ENCODE results near the gene SNW1. TPM values are rescaled to one million over a fixed set of nuclear protein-coding genes. Genes with fewer than 3 reads are reported as not detected.
A peak's percentile ranks its signal among the peaks of the same experiment; 100 is the strongest.

The SNW1 gene
- total RNA-seq, 1 experiment from 2014 or later, result 92.1 TPM

DNA sequence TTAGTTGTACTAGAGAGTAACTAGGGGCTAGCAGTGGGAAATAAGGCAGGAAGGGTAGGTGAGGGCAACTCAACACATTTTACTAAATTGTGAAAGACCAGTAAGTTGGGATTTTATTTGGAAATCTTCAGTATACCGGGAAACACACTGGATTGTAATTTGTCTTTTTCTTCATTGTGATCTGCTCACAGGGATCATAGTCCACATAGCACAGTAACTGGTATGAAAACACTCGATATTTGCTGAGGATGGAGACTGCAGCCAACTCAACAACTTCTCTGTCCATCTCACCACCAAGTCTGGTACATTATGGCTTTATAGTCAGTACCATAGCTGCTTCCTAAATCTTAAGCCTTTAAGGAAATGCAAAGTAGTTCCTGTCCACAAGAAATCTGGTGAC is 50.6 kb downstream of the SNW1 start (continued):
- TF ChIP-seq, protein P1, sequence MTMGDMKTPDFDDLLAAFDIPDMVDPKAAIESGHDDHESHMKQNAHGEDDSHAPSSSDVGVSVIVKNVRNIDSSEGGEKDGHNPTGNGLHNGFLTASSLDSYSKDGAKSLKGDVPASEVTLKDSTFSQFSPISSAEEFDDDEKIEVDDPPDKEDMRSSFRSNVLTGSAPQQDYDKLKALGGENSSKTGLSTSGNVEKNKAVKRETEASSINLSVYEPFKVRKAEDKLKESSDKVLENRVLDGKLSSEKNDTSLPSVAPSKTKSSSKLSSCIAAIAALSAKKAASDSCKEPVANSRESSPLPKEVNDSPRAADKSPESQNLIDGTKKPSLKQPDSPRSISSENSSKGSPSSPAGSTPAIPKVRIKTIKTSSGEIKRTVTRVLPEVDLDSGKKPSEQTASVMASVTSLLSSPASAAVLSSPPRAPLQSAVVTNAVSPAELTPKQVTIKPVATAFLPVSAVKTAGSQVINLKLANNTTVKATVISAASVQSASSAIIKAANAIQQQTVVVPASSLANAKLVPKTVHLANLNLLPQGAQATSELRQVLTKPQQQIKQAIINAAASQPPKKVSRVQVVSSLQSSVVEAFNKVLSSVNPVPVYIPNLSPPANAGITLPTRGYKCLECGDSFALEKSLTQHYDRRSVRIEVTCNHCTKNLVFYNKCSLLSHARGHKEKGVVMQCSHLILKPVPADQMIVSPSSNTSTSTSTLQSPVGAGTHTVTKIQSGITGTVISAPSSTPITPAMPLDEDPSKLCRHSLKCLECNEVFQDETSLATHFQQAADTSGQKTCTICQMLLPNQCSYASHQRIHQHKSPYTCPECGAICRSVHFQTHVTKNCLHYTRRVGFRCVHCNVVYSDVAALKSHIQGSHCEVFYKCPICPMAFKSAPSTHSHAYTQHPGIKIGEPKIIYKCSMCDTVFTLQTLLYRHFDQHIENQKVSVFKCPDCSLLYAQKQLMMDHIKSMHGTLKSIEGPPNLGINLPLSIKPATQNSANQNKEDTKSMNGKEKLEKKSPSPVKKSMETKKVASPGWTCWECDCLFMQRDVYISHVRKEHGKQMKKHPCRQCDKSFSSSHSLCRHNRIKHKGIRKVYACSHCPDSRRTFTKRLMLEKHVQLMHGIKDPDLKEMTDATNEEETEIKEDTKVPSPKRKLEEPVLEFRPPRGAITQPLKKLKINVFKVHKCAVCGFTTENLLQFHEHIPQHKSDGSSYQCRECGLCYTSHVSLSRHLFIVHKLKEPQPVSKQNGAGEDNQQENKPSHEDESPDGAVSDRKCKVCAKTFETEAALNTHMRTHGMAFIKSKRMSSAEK (CRISPR knock-in tag; IDR thresholded peaks at IDR 0.05; ENCODE audit: borderline replicate concordance), result no peak
- TF ChIP-seq, protein P2, sequence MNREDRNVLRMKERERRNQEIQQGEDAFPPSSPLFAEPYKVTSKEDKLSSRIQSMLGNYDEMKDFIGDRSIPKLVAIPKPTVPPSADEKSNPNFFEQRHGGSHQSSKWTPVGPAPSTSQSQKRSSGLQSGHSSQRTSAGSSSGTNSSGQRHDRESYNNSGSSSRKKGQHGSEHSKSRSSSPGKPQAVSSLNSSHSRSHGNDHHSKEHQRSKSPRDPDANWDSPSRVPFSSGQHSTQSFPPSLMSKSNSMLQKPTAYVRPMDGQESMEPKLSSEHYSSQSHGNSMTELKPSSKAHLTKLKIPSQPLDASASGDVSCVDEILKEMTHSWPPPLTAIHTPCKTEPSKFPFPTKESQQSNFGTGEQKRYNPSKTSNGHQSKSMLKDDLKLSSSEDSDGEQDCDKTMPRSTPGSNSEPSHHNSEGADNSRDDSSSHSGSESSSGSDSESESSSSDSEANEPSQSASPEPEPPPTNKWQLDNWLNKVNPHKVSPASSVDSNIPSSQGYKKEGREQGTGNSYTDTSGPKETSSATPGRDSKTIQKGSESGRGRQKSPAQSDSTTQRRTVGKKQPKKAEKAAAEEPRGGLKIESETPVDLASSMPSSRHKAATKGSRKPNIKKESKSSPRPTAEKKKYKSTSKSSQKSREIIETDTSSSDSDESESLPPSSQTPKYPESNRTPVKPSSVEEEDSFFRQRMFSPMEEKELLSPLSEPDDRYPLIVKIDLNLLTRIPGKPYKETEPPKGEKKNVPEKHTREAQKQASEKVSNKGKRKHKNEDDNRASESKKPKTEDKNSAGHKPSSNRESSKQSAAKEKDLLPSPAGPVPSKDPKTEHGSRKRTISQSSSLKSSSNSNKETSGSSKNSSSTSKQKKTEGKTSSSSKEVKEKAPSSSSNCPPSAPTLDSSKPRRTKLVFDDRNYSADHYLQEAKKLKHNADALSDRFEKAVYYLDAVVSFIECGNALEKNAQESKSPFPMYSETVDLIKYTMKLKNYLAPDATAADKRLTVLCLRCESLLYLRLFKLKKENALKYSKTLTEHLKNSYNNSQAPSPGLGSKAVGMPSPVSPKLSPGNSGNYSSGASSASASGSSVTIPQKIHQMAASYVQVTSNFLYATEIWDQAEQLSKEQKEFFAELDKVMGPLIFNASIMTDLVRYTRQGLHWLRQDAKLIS (CRISPR knock-in tag; IDR thresholded peaks at IDR 0.05; ENCODE audit: borderline replicate concordance), result no peak
- TF ChIP-seq NFE2L1 (CRISPR knock-in tag; IDR thresholded peaks at IDR 0.05) (no peak), TEAD1 (CRISPR knock-in tag; IDR thresholded peaks at IDR 0.05) (no peak), ZNF263 (CRISPR knock-in tag; IDR thresholded peaks at IDR 0.05; ENCODE audit: low read depth) (no peak), ELF4 (CRISPR knock-in tag; IDR thresholded peaks at IDR 0.05; ENCODE audit: low read depth) (no peak), ZNF121 (CRISPR knock-in tag; IDR thresholded peaks at IDR 0.05) (no peak)
- TF ChIP-seq, protein P3, sequence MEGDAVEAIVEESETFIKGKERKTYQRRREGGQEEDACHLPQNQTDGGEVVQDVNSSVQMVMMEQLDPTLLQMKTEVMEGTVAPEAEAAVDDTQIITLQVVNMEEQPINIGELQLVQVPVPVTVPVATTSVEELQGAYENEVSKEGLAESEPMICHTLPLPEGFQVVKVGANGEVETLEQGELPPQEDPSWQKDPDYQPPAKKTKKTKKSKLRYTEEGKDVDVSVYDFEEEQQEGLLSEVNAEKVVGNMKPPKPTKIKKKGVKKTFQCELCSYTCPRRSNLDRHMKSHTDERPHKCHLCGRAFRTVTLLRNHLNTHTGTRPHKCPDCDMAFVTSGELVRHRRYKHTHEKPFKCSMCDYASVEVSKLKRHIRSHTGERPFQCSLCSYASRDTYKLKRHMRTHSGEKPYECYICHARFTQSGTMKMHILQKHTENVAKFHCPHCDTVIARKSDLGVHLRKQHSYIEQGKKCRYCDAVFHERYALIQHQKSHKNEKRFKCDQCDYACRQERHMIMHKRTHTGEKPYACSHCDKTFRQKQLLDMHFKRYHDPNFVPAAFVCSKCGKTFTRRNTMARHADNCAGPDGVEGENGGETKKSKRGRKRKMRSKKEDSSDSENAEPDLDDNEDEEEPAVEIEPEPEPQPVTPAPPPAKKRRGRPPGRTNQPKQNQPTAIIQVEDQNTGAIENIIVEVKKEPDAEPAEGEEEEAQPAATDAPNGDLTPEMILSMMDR (IDR thresholded peaks at IDR 0.05), result no peak
- TF ChIP-seq, protein P4, sequence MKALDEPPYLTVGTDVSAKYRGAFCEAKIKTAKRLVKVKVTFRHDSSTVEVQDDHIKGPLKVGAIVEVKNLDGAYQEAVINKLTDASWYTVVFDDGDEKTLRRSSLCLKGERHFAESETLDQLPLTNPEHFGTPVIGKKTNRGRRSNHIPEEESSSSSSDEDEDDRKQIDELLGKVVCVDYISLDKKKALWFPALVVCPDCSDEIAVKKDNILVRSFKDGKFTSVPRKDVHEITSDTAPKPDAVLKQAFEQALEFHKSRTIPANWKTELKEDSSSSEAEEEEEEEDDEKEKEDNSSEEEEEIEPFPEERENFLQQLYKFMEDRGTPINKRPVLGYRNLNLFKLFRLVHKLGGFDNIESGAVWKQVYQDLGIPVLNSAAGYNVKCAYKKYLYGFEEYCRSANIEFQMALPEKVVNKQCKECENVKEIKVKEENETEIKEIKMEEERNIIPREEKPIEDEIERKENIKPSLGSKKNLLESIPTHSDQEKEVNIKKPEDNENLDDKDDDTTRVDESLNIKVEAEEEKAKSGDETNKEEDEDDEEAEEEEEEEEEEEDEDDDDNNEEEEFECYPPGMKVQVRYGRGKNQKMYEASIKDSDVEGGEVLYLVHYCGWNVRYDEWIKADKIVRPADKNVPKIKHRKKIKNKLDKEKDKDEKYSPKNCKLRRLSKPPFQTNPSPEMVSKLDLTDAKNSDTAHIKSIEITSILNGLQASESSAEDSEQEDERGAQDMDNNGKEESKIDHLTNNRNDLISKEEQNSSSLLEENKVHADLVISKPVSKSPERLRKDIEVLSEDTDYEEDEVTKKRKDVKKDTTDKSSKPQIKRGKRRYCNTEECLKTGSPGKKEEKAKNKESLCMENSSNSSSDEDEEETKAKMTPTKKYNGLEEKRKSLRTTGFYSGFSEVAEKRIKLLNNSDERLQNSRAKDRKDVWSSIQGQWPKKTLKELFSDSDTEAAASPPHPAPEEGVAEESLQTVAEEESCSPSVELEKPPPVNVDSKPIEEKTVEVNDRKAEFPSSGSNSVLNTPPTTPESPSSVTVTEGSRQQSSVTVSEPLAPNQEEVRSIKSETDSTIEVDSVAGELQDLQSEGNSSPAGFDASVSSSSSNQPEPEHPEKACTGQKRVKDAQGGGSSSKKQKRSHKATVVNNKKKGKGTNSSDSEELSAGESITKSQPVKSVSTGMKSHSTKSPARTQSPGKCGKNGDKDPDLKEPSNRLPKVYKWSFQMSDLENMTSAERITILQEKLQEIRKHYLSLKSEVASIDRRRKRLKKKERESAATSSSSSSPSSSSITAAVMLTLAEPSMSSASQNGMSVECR (CRISPR knock-in tag; IDR thresholded peaks at IDR 0.05; ENCODE audit: borderline replicate concordance), result no peak

DNA sequence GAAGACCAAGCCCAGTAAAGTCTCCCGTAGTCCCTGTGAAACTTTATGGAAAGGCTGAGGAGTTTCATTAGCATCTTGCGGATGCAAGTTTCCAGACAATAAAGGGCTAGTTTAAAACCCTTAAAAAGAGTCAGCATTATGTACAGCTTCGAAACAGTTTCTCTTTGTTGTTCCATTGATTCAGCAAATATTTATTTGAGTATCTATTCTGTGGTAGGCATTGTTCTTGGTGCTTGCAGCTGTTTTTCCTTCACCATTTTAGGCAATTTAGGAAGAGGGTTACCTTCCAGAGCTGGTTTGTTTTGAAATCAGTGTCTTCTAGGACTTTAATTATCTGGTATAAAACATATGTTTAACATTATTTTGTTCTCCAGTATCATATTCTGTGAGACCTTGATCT is 51.5 kb downstream of the SNW1 start:
- DNase-seq (ENCODE audit: low spot score), result no peak
- ChIA-PET CTCF (no interaction called here), POLR2A (no interaction called here)
- no peaks in the 10 kb centered on the region for H3K27me3 Mint-ChIP-seq (ENCODE audit: low read depth)
- peak overlapping the region; percentile 90; the same call in 1 of the 2 replicates for H3K27ac Mint-ChIP-seq
- H3K36me3 Mint-ChIP-seq, result peaks cover 38% of the 10 kb centered on the region
- ATAC-seq, result no peak
- peak overlapping the region; percentile 91 for H3K4me3 Mint-ChIP-seq
- peaks cover 18% of the 10 kb centered on the region for H3K4me1 Mint-ChIP-seq
- no peaks in the 10 kb centered on the region for H3K9me3 Mint-ChIP-seq
- TF ChIP-seq, protein P5, sequence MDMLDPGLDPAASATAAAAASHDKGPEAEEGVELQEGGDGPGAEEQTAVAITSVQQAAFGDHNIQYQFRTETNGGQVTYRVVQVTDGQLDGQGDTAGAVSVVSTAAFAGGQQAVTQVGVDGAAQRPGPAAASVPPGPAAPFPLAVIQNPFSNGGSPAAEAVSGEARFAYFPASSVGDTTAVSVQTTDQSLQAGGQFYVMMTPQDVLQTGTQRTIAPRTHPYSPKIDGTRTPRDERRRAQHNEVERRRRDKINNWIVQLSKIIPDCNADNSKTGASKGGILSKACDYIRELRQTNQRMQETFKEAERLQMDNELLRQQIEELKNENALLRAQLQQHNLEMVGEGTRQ (CRISPR knock-in tag; IDR thresholded peaks at IDR 0.05), result no peak
- TF ChIP-seq NFE2L1 (CRISPR knock-in tag; IDR thresholded peaks at IDR 0.05), result no peak
- TF ChIP-seq PRRX2 (CRISPR knock-in tag; IDR thresholded peaks at IDR 0.05), result no peak
- TF ChIP-seq TCF7 (CRISPR knock-in tag; IDR thresholded peaks at IDR 0.05; ENCODE audit: low read depth), result no peak
- TF ChIP-seq, protein P6, sequence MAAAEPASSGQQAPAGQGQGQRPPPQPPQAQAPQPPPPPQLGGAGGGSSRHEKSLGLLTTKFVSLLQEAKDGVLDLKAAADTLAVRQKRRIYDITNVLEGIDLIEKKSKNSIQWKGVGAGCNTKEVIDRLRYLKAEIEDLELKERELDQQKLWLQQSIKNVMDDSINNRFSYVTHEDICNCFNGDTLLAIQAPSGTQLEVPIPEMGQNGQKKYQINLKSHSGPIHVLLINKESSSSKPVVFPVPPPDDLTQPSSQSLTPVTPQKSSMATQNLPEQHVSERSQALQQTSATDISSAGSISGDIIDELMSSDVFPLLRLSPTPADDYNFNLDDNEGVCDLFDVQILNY (CRISPR knock-in tag; IDR thresholded peaks at IDR 0.05), result no peak
- no peak for TF ChIP-seq JAZF1 (CRISPR knock-in tag; IDR thresholded peaks at IDR 0.05)
- no peak for TF ChIP-seq ZNF138 (CRISPR knock-in tag; conservative IDR thresholded peaks at IDR 0.05)
- no peak for TF ChIP-seq ZNF263 (CRISPR knock-in tag; IDR thresholded peaks at IDR 0.05; ENCODE audit: low read depth)
- TF ChIP-seq, protein P7, sequence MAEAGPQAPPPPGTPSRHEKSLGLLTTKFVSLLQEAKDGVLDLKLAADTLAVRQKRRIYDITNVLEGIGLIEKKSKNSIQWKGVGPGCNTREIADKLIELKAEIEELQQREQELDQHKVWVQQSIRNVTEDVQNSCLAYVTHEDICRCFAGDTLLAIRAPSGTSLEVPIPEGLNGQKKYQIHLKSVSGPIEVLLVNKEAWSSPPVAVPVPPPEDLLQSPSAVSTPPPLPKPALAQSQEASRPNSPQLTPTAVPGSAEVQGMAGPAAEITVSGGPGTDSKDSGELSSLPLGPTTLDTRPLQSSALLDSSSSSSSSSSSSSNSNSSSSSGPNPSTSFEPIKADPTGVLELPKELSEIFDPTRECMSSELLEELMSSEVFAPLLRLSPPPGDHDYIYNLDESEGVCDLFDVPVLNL (CRISPR knock-in tag; IDR thresholded peaks at IDR 0.05; ENCODE audit: borderline replicate concordance, low read depth), result no peak
- TF ChIP-seq, protein P8, sequence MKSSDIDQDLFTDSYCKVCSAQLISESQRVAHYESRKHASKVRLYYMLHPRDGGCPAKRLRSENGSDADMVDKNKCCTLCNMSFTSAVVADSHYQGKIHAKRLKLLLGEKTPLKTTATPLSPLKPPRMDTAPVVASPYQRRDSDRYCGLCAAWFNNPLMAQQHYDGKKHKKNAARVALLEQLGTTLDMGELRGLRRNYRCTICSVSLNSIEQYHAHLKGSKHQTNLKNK (CRISPR knock-in tag; IDR thresholded peaks at IDR 0.05), result no peak
- TF ChIP-seq ZNF219 (CRISPR knock-in tag; IDR thresholded peaks at IDR 0.05; ENCODE audit: borderline replicate concordance), result no peak
